ENCODE measurements around the gene SLC25A47.
"Not testable (repeated sequence)": the region's sequence is repeated elsewhere in the genome, so short reads cannot be mapped to it uniquely, and the experiment has no call there.

The SLC25A47 gene

GRCh38 chr14:100281286-100282082, 41.7 kb upstream of the SLC25A47 start:
- H3K9me2 ChIP-seq (replicated peaks; ENCODE audit: low read depth, low read length): no peaks in the 10 kb centered on the region
- no peak overlapping the region for H2AFZ ChIP-seq (ENCODE audit: low read length)
- no peak overlapping the region for H3K4me3 ChIP-seq (ENCODE audit: low read length, poor library complexity, severe bottlenecking)
- H3K4me2 ChIP-seq (ENCODE audit: low read depth, low read length, poor library complexity, severe bottlenecking): no peak overlapping the region
- peaks cover 64% of the 10 kb centered on the region for H3K79me2 ChIP-seq (ENCODE audit: insufficient read depth, low read length)
- H3F3A ChIP-seq (ENCODE audit: low read depth): peaks cover 3% of the 10 kb centered on the region; the same call in 1 of the 2 replicates
- peaks cover 66% of the 10 kb centered on the region for H4K20me1 ChIP-seq (ENCODE audit: insufficient read depth, low read length, poor library complexity, severe bottlenecking)
- peaks cover 13% of the 10 kb centered on the region for H3K4me1 ChIP-seq (ENCODE audit: insufficient read depth, low read length, poor library complexity, severe bottlenecking)
- H3K9me3 ChIP-seq (ENCODE audit: insufficient read depth, low read depth, low read length): no peaks in the 10 kb centered on the region
- H3K36me3 ChIP-seq (ENCODE audit: insufficient read depth, low read length): peaks cover 60% of the 10 kb centered on the region
- TF ChIP-seq EZH2phosphoT487 (IDR thresholded peaks at IDR 0.05; ENCODE audit: borderline replicate concordance) (no peak), CTCF (conservative IDR thresholded peaks at IDR 0.05; ENCODE audit: low read length) (no peak)
- H3K27me3 ChIP-seq (ENCODE audit: insufficient read depth, low read length, poor library complexity, severe bottlenecking): no peaks in the 10 kb centered on the region
- H3K9ac ChIP-seq (ENCODE audit: low read depth, low read length, poor library complexity, severe bottlenecking): no peak overlapping the region

DNA sequence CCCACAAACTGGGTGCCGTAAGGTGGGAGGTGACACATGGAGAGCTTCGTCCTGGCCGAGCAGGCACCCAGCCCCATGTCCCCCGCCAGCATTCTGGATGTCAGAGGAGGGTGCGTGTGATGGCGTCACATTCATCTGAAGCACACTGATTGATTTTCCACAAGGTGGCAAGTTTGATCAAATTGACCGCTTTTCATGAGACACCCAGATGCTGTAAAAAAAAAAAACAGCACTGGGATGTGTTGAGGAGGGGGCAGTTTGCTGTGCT, 41.1 kb upstream of the SLC25A47 start:
- H3K9ac ChIP-seq (ENCODE audit: low read depth, low read length, poor library complexity, severe bottlenecking): no peak overlapping the region
- TF ChIP-seq CTCF (conservative IDR thresholded peaks at IDR 0.05; ENCODE audit: low read length): no peak
- no peak for TF ChIP-seq EZH2phosphoT487 (IDR thresholded peaks at IDR 0.05; ENCODE audit: borderline replicate concordance)
- H3F3A ChIP-seq (ENCODE audit: low read depth): peaks cover 3% of the 10 kb centered on the region; the same call in 1 of the 2 replicates
- peaks cover 58% of the 10 kb centered on the region for H3K79me2 ChIP-seq (ENCODE audit: insufficient read depth, low read length)
- no peak overlapping the region for H3K4me2 ChIP-seq (ENCODE audit: low read depth, low read length, poor library complexity, severe bottlenecking)
- H3K4me3 ChIP-seq (ENCODE audit: low read length, poor library complexity, severe bottlenecking): no peak overlapping the region
- H3K36me3 ChIP-seq (ENCODE audit: insufficient read depth, low read length): peaks cover 55% of the 10 kb centered on the region
- H3K9me3 ChIP-seq (ENCODE audit: insufficient read depth, low read depth, low read length): no peaks in the 10 kb centered on the region
- no peaks in the 10 kb centered on the region for H3K27me3 ChIP-seq (ENCODE audit: insufficient read depth, low read length, poor library complexity, severe bottlenecking)
- no peaks in the 10 kb centered on the region for H3K9me2 ChIP-seq (replicated peaks; ENCODE audit: low read depth, low read length)
- no peak overlapping the region for H2AFZ ChIP-seq (ENCODE audit: low read length)
- H4K20me1 ChIP-seq (ENCODE audit: insufficient read depth, low read length, poor library complexity, severe bottlenecking): peaks cover 60% of the 10 kb centered on the region
- peaks cover 13% of the 10 kb centered on the region for H3K4me1 ChIP-seq (ENCODE audit: insufficient read depth, low read length, poor library complexity, severe bottlenecking)

- H3K79me2 ChIP-seq (ENCODE audit: insufficient read depth, low read length): peaks cover 50% of the 10 kb centered on the region
- peaks cover 13% of the 10 kb centered on the region for H3K4me1 ChIP-seq (ENCODE audit: insufficient read depth, low read length, poor library complexity, severe bottlenecking)
- TF ChIP-seq EZH2phosphoT487 (IDR thresholded peaks at IDR 0.05; ENCODE audit: borderline replicate concordance) (no peak), CTCF (conservative IDR thresholded peaks at IDR 0.05; ENCODE audit: low read length) (no peak)
- 0 out of 2 replicates have a peak, but pooled peaks cover under 1% of the 10 kb centered on the region for H3F3A ChIP-seq (ENCODE audit: low read depth)
- peaks cover 52% of the 10 kb centered on the region for H4K20me1 ChIP-seq (ENCODE audit: insufficient read depth, low read length, poor library complexity, severe bottlenecking)
- H3K9me3 ChIP-seq (ENCODE audit: insufficient read depth, low read depth, low read length): no peaks in the 10 kb centered on the region
- H2AFZ ChIP-seq (ENCODE audit: low read length): no peak overlapping the region
- H3K9ac ChIP-seq (ENCODE audit: low read depth, low read length, poor library complexity, severe bottlenecking): no peak overlapping the region
- H3K4me3 ChIP-seq (ENCODE audit: low read length, poor library complexity, severe bottlenecking): no peak overlapping the region
- no peak overlapping the region for H3K4me2 ChIP-seq (ENCODE audit: low read depth, low read length, poor library complexity, severe bottlenecking)
- no peaks in the 10 kb centered on the region for H3K27me3 ChIP-seq (ENCODE audit: insufficient read depth, low read length, poor library complexity, severe bottlenecking)
- H3K9me2 ChIP-seq (replicated peaks; ENCODE audit: low read depth, low read length): no peaks in the 10 kb centered on the region
- peaks cover 47% of the 10 kb centered on the region for H3K36me3 ChIP-seq (ENCODE audit: insufficient read depth, low read length)
These were observed 40.2 kb upstream of the SLC25A47 start for GRCh38 chr14:100282766-100283419.

- Histone ChIP-seq H3K79me2 (ENCODE audit: insufficient read depth, low read length) (peaks cover 44% of the 10 kb centered on the region), H3K36me3 (ENCODE audit: insufficient read depth, low read length) (peaks cover 41% of the 10 kb centered on the region), H4K20me1 (ENCODE audit: insufficient read depth, low read length, poor library complexity, severe bottlenecking) (peaks cover 46% of the 10 kb centered on the region)
- not testable (repeated sequence) for H2AFZ ChIP-seq (ENCODE audit: low read length); H3K9ac ChIP-seq (ENCODE audit: low read depth, low read length, poor library complexity, severe bottlenecking); H3K4me2 ChIP-seq (ENCODE audit: low read depth, low read length, poor library complexity, severe bottlenecking); H3K4me3 ChIP-seq (ENCODE audit: low read length, poor library complexity, severe bottlenecking); H3K27me3 ChIP-seq (ENCODE audit: insufficient read depth, low read length, poor library complexity, severe bottlenecking); H3F3A ChIP-seq (ENCODE audit: low read depth); H3K9me3 ChIP-seq (ENCODE audit: insufficient read depth, low read depth, low read length); H3K4me1 ChIP-seq (ENCODE audit: insufficient read depth, low read length, poor library complexity, severe bottlenecking); H3K9me2 ChIP-seq (replicated peaks; ENCODE audit: low read depth, low read length)
These were observed 39.7 kb upstream of the SLC25A47 start for GRCh38 chr14:100283436-100283835.
